Embryonic facial prominence (tissue), 1 donor: ENCODE data around the gene KCNN1.
"Not testable (repeated sequence)": the region's sequence is repeated elsewhere in the genome, so short reads cannot be mapped to it uniquely, and the experiment has no call there.

Source experiments
- DNase-seq: peaks from one replicate; pipeline ENCODE4 v3.0.0-alpha.2; 2016; ENCODE audit errors: extremely low spot score

KCNN1 gene

DNA sequence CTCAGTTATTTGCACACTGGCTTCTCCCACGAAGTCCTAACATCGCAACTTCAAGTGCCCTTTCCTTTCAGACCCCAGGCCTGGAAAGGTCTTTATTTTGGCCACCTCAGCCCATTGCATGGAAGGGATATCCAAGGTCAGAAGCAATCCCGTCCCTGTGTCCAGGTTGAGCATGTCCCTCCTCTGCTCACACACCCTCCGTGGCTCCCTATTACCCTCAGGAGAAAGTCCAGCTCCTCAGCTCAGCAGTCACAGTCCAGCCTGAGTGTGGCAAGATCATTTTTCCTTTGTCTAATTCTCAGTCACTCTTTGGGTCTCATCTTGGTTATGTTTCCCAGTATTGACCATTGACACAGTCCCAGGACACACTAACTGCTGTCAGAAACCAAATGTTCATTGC lies 60.2 kb downstream of the KCNN1 start:
- no peak for DNase-seq

DNA sequence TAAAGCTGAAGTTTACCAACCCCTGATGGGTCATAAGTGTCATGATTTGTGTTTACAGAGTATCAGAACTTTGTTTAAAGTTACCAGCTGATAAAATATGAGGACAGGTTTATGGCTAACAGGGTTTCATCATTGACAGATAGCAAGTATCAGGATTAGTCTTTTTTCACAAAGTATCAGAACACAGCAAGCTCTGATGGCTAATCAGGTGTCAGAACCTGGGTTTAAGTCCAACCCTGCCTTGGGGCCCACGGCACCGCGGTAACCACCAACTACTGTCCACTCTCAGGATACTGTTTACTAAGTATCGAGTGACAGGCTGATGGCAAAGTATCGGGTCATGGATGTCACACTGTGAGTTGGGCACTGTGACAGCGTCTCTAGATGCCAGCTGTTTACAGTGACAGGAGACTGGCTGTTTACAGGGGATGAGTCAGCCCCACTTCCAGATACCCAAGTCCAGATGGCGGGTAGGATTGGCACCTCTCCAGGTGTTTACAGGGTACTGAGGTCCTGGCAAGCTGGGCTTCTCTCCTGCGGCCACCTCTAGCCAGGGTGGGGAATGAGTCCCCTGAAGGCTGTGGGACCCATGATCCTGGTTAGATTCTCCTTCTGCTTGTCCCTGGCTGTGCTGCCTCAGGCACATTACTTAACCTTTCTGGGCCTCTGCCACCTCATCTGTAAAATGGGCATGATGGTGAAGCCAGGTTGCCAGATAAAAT lies 62.9 kb downstream of the KCNN1 start:
- DNase-seq: no peak

DNA sequence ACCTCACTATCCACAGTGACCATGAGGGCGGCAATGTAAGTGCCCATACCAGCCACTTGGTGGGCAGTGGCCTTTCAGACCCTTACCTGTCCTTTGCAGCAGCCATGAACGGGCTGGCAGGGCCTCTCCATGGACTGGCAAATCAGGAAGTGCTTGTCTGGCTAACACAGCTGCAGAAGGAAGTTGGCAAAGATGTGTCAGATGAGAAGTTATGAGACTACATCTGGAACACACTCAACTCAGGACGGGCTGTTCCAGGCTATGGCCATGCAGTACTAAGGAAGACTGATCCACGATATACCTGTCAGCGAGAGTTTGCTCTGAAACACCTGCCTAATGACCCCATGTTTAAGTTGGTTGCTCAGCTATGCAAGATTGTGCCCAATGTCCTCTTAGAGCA lies 64.5 kb downstream of the KCNN1 start:
- not testable (repeated sequence) for DNase-seq

DNA sequence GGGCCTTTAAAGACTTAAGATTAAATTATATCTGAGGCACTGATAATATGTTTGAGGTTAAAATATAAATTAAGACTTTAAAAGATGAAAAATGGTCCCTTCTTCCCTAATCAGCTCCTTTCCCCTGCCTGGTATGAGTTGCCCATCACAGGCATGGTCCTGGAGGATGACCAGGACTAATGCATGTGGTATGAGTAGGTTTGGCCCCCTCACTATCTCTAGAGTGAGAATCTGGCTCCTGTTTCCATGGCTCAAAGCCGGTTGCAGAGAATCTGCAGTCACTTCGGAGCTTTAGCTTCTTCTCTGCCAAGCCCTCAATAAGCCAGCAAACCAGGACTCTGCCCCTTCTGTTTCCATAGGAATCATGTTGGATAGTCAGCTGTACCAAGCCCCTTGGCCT lies 65.2 kb downstream of the KCNN1 start:
- DNase-seq: not testable (repeated sequence)

DNA sequence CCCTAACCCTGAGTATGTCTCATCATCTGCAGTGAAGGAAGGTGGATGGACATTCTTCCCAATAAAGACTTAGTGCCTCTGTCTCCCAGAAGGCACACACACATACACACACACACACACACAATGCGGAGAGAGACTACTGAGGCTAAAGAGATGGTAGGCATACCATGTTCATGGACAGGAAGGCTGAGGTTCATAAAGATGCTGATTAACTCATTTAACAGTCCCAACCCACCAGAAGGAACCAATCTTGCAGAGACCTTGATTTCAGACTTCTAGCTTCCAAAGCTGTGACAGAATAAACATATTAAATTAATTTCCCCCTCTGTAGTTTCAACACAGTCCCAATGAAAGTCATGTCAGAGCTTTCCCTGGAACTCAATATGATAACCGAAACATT lies 74.1 kb downstream of the KCNN1 start:
- no peak for DNase-seq

DNA sequence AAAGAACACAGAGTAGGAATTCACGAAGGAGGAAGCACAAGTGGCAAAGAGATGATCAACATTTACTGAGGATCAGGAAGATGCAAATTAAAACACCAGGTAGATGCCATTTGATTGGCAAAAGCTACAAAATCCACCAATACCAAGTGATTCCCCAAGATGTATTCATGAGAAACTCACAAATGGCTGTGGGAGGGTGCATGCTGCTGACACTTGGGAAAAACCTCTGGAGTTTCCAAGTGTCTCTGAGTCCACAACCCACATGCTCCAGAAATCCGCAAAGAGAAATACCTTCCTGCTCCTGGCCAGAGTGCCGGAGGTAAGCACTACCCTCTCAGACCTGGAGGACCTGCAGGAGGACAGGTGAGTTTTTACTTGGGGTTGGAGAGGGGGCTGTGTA lies 76.8 kb downstream of the KCNN1 start:
- no peak for DNase-seq

DNA sequence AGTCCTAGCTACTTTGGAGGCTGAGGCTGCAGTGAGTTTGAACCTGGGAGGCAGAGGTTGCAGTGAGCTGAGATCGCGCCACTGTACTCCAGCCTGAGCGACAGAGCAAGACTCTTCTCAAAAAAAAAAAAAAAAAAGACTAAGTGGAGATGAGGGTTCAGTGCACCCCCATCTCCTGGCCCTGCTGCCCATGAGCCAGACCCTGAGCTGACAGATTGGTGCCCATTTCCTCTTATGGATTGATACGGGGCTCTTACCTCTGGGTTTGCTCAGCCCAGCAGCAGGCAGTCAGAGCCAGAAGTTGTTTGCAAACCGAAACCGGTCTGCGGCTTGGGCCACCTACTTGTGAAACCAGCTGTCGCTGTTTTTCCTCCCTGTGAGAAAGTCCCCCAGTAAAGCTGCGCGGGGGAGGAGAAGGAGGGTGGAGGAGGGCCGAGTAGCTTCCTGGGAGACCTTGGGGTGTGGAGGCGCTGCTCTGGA lies 78.0 kb downstream of the KCNN1 start:
- DNase-seq: no peak

DNA sequence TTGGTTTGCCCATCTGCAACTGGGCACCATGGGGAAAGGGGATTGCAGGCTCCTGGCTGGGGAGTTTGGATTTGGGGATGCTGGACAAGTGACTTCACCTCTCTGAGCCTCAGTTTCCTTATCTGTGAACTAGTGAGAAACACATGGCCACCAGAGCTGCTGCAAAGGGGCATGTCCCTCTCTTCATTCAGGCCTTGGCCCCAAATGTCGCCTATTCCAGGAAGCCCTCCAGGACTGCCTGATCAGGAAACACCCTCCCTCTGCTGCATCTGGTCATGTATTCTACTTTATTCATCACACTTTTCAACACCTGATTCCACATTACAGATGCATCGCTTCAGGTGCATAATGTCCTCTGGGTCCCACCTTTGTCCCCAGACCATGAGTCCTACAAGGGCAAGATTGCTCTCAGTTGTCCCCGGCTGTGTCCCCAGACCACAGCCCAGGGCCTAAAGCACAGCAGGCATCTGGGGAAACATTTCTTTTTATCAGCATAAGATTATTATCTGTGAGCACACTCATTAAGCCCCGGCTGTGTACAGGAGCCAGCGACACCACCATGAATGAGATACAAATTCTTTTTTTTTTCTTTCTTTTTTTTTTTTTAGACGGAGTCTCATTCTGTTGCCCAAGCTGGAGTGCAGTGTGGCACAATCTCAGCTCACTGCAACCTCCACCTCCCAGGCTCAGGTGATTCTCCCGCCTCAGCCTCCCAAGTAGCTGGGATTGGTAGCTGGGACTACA lies 78.6 kb downstream of the KCNN1 start:
- no peak for DNase-seq

DNA sequence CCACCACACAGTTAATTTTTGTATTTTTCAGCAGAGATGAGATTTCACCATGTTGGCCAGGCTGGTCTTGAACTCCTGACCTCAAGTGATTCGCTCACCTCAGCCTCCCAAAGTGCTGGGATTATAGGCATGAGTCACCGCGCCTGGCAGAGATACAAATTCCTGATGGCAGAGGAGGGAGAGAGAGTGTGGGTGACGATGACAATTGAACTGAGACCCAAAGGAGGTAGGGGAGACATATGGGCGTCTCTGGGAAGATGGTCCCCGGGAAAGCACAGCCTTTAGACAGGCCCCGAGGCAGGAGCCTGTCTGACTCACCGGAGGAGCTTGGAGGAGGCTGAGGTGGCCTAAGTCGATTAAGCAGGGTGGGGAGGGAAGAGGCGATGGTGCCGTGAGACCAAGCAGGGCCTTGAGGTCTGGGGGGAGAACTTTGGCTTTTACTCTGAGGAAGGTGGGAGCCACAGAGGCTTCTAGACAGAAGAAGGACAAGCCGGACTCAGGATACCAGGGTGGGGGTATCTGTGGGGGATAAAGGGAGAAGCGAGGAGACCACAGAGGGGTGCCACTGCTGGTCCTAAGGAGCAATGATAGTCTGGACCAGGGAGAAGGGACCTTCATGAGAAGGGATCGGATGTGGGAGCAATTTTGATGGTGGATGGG lies 79.3 kb downstream of the KCNN1 start:
- no peak for DNase-seq

DNA sequence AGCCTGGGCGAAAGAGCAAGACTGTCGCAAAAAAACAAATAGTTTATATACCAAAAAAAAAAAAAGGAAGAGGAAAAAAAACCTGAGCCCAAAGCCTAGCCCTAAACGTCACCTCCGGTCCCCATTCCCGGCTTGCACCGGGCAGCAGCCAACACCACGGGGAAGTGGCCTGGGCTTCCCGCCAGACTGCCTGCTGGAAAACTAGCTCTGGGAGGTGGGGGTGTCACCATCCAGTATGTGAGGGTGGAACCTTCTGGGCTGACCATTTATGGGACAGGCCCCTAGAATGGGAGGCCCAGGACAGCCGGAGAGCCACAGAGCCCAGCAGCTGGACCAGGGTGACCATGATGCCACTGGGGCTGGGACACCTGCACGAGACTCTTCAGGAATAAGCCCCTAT lies 82.5 kb downstream of the KCNN1 start:
- no peak for DNase-seq
